ENCODE data around the gene MTCH2.

DNA sequence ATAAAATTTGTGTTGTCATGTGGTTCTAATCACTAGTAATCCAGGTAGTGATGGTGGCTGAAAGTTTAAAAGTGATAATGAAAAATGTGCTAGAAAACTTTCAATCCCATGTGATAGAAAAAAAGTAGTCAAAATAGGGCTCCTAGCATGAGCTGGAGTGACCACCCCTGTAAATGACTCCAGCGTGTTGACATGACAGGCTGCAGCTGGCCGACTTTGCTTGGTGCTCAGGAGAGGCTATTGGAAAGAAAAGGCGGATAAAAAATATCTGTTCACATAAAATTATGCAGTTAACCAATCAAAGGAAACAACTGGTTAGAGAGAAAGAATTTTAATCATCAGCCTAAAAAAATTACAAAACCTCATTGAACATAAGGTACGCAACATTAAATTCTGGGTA, 16.9 kb upstream of the MTCH2 start:
- TF ChIP-seq, protein P1, sequence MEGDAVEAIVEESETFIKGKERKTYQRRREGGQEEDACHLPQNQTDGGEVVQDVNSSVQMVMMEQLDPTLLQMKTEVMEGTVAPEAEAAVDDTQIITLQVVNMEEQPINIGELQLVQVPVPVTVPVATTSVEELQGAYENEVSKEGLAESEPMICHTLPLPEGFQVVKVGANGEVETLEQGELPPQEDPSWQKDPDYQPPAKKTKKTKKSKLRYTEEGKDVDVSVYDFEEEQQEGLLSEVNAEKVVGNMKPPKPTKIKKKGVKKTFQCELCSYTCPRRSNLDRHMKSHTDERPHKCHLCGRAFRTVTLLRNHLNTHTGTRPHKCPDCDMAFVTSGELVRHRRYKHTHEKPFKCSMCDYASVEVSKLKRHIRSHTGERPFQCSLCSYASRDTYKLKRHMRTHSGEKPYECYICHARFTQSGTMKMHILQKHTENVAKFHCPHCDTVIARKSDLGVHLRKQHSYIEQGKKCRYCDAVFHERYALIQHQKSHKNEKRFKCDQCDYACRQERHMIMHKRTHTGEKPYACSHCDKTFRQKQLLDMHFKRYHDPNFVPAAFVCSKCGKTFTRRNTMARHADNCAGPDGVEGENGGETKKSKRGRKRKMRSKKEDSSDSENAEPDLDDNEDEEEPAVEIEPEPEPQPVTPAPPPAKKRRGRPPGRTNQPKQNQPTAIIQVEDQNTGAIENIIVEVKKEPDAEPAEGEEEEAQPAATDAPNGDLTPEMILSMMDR (IDR thresholded peaks at IDR 0.05 in 8 of 11, conservative IDR thresholded peaks at IDR 0.05 in 3 of 11), result no peak
- TF ChIP-seq POLR2A (IDR thresholded peaks at IDR 0.05), result no peak

Data from spleen (tissue), 7 donors.